ENCODE data around the gene PLEKHA3.

- TF ChIP-seq POLR2AphosphoS5 (IDR thresholded peaks at IDR 0.05; ENCODE audit: low read depth, low read length) (no peak), CTCF (IDR thresholded peaks at IDR 0.05) (no peak), SIN3A (IDR thresholded peaks at IDR 0.05; ENCODE audit: borderline replicate concordance, insufficient read depth, low read depth, low read length) (no peak), REST (IDR thresholded peaks at IDR 0.05; ENCODE audit: insufficient read depth in 1 of 2, low read depth in 2 of 2, low read length in 1 of 2) (no peak), TCF7L2 (IDR thresholded peaks at IDR 0.05; ENCODE audit: low read depth, low read length) (no peak)
These were observed 50.4 kb downstream of the PLEKHA3 start for GRCh38 chr2:178530625-178531142.
